Non-pigmented ciliary epithelial cell (primary cell): ENCODE data around the gene LANCL2.
"Not testable (repeated sequence)": the region's sequence is repeated elsewhere in the genome, so short reads cannot be mapped to it uniquely, and the experiment has no call there.

Experiments
- DNase-seq: peaks from one replicate; pipeline ENCODE4 v3.0.0-alpha.2; 2010; ENCODE audit warnings: low read depth

The LANCL2 gene

DNA sequence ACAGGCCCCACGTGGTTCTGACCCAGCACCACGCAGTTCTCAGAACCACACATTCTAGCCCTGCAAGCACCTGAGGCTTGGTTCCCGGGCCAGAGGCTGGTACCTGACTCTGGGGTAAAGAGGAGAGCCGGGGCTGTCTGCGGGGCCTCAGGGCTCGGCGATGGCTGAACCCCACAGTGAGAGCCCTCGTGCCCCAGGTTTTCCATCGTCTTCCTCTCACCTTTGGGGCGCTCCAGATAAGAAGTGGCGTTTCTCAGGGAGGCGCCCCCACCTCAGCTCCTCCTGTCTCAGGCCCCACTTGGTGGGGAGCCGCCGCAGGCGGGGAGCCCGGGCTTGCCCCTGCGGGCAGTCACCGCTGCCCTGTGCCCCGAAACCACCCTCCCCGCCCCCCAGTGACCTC is 2.2 kb upstream of the LANCL2 start:
- DNase-seq: no peak

GRCh38 chr7:55363386-55364170 is 1.6 kb upstream of the LANCL2 start:
- DNase-seq: no peak

DNA sequence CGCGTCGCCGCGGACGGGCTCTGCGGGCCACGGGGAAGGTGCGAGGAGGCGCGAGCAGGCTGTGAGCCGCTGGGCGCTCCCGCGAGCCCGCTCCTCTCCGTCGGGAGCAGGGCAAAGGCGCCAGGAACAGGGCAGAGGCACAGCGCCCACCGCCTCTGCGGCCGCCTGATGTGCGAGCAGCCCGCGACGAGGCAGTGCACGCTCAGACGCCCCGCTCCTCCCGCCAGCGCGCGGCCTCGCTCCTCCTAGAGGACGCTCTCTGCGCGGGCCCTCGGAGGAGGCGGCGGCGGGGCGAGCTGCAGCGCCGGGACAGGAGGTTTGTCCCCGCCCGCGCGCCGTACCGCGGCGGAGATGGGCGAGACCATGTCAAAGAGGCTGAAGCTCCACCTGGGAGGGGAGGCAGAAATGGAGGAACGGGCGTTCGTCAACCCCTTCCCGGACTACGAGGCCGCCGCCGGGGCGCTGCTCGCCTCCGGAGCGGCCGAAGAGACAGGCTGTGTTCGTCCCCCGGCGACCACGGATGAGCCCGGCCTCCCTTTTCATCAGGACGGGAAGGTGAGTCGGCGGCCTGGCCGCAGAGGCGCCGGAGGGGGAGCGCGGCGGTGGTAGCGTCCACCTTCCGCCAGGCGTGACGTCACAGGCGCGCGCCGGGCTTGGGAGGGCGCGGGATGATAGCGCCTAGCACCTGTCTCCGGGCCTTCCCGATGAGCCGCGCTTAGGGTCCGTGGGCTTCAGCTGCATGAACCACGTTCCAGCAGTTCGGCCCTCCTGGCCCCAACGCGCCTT is 731 bp downstream of the LANCL2 start:
- DNase-seq: peak; percentile 76

GRCh38 chr7:55366461-55367070 is 1.4 kb downstream of the LANCL2 start:
- no peak for DNase-seq

DNA sequence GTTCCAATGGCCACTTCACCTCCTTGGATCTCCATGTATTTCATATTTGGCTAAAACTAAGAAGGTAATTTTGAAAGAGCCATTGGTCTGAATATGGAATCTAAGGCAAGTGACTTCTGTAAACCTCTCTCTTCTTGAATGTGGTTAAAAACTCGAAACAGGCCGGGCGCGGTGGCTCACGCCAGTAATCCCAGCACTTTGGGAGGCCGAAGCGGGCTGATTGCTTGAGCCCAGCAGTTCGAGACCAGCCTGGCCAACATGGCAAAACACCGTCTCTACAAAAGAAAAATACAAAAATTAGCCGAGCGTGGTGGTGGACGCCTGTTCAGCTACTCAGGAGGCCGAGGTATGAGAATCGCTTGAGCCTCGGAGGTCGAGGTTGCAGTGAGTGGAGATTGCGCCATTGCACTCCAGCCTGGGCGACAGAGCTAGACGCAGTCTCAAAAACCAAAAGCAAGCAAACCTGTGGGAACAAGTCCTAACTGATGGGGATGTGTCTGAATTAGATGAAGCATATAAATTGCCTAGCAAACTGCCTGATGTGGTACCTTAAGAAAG is 2.2 kb downstream of the LANCL2 start:
- no peak for DNase-seq

GRCh38 chr7:55369427-55370400 is 4.6 kb downstream of the LANCL2 start:
- peak; percentile 74 for DNase-seq

- no peak for DNase-seq
These were observed 9.1 kb downstream of the LANCL2 start for GRCh38 chr7:55374213-55374612.

DNA sequence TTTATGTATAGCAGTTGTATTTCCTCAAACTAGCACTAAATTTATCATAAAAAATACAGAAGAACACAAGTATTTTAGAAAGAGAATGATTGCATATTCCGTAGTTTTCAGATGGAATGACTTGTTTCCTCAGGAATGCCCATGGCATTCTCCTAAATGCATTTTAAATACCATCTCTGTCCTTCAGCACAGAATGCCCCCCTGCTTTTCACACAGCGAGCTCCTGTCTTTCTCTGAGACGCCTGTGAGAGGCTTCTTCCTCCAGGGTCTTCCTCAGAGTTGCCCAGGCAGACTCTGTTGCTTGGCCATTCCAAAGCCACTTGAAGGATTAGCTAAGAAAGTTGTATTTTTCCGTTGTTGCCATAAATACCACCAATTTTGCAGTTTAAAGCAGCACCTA is 10.1 kb downstream of the LANCL2 start:
- DNase-seq: no peak

DNA sequence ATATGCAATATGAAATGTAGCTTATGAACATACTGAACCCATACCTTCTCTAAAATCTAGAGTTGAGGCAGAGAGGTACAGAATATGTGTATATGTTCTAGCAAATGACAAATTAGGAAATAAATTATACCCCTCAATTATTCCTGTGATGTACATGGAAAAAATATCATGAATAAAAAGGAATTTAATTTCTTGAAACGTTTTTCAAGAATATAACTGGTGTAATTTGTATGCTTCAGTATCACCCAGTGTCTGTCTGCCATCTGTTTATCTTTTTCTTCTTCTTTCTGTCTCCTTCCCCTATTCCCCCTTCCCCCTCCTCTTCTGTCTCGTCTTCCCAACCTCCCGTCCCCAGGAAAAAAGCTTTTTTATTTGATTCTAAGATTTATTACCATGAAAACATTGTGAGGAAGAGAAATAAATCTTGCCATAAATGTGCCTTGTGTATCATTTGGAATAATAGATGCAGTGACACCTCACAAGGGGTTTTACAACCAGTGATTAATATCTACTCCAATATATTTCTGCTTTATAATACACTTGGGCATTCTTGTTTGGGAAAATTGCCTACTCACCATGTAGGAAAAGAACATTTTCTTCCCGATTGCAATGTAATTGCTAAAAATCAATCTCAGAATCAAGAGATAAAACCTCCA is 12.2 kb downstream of the LANCL2 start:
- DNase-seq: no peak

- no peak for DNase-seq
These were observed 14.1 kb downstream of the LANCL2 start for GRCh38 chr7:55379285-55379684.

DNA sequence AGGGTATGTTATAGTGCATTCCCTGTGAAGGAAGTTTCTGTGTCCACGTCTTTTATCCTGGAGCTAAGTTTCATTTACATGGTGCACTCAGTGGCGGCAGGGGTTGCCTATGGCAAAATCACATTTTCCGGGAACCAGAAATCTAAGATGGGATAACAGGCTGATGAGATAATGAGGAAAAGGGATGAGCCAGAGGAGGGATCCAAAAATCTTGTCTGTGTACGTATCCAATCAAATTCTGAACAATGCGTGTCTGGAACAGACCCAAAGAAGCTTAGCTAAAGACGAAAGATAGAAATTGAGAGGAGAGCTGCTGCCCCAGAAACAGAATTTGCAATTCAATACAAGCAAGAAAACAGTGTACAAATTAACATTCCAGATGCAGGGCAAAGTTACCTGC is 16.1 kb downstream of the LANCL2 start:
- no peak for DNase-seq

GRCh38 chr7:55381696-55382095 is 16.6 kb downstream of the LANCL2 start:
- no peak for DNase-seq

DNA sequence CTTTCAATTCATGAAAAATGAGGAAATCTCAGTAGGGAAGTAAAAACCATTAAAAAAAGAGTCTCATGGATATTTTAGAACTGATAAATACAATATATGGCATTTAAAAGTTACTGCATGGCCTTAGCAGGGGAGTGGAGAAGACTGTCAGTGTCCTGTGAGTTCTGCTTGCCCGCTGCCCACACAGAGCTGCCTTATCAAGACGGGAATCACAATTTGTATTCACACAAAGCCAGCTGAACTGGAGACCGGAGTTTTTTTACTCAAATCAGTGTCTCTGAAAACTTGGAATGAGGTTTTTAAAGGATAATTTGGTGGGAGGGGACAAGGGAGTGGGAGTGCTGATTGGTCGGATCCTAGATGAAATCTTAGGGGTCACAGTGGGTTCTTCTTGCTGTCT is 17.1 kb downstream of the LANCL2 start:
- no peak for DNase-seq

GRCh38 chr7:55386541-55386940 is 21.4 kb downstream of the LANCL2 start:
- no peak for DNase-seq

- no peak for DNase-seq
These were observed 22.2 kb downstream of the LANCL2 start for GRCh38 chr7:55387062-55387965.

- DNase-seq: no peak
These were observed 31.2 kb downstream of the LANCL2 start for GRCh38 chr7:55396233-55396785.

GRCh38 chr7:55397617-55398016 is 32.5 kb downstream of the LANCL2 start:
- DNase-seq: no peak

DNA sequence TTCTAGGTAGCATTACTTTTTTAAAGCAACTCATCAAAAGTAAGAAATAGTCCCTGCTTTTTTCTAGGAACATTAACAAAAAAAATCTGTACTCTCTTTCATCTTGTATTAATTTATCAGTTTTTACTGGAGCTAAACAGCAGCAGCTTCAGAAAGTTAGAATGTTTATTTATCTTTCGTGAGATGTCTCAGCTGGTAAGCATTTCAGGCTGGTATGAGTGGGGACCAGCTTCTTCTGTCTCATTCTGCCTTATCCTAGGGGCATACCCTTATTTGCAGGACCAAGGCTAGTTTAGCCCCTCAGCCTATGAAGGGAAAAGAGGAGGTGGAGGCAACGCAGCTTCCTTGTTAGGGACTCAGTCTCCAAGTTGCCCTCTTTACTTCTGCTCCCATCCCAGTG is 35.1 kb downstream of the LANCL2 start:
- no peak for DNase-seq

- not testable (repeated sequence) for DNase-seq
These were observed 37.4 kb downstream of the LANCL2 start for GRCh38 chr7:55402506-55402905.
